NT2/D1 (cell line): ENCODE results near the gene RASA2.

Experiments
- SUZ12 ChIP-seq: IDR thresholded peaks from 2 replicates; pipeline ENCODE4 v1.6.1; 2011; ENCODE audit not compliant: insufficient read length, insufficient read depth; ENCODE audit errors: extremely low read depth
- ZNF274 ChIP-seq: IDR thresholded peaks from 2 replicates; pipeline ENCODE4 v1.6.1; 2011; ENCODE audit warnings: mild to moderate bottlenecking, low read depth, low read length

DNA sequence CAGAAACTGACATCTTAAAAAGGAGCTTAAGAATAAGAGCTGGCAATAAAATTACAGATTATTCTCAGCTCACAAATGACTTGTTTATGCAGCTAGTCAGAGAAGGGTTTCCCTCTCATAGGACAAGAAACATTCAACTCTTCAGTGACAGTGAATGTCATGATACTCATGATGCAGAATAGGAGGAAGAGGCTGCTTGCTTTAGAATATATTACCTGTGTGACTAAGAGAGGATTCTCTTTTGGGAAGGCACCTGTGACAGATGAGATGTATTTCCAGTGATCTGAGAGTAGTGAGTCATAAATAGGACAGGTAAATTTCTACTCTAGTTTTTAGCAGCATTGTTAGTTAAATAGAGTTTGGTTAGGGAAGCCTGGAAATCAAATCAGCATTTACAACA is 39.9 kb downstream of the RASA2 start:
- no peak for TF ChIP-seq ZNF274
- no peak for TF ChIP-seq SUZ12
